Transverse colon (tissue), 4 donors: ENCODE measurements around the gene FAM118B.

Source experiments
- EP300 ChIP-seq: sonication (generic); formaldehyde crosslinking; IDR thresholded peaks from one replicate; pipeline ENCODE4 v1.6.1; 2017; ENCODE audit warnings: antibody characterized with exemption, low read depth
- POLR2A ChIP-seq: fragments of 450-650 bp; IDR thresholded peaks from one replicate; pipeline ENCODE4 v1.6.1; 2016; ENCODE audit warnings: antibody characterized with exemption, mild to moderate bottlenecking, moderate library complexity
- POLR2AphosphoS5 ChIP-seq, 3 donors: sonication (generic); formaldehyde crosslinking; IDR thresholded peaks; one replicate each; pipeline ENCODE4 v1.6.1; 2016; ENCODE audit warnings: antibody characterized with exemption in 3 of 3
- TF ChIP-seq, protein P1 (sequence below), 5 experiments: fragments of 200-600 bp in 3 of 5; fragments of 450-650 bp in 2 of 5; sonication (generic) in 3 of 5; IDR thresholded peaks; 1 replicate in 2 of 5; 2 replicates in 3 of 5; pipeline ENCODE4 v1.5.1; 2016 to 2017; ENCODE audit warnings: antibody characterized with exemption in 5 of 5, inconsistent platforms in 3 of 5, mild to moderate bottlenecking in 2 of 5, moderate library complexity in 1 of 5

DNA sequence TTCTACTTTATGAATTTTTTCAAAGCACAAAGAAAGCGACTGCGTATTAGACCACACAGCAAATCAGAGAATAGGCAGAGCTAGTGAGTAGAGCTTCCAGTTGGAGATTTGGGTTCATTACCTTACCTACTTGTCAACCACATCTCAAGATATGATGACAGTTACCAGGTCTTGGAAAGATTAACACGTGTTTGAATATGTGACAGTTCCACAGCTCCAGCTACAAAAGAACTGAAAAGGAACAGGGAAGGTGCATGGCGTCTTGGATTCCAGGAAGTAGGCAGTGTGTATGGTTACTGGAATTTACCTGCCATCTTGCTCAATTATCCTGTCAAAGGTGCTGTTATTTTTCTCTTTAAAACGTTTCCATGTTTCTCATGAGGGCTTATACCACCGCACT is 76.7 kb downstream of the FAM118B start:
- TF ChIP-seq, protein P1, sequence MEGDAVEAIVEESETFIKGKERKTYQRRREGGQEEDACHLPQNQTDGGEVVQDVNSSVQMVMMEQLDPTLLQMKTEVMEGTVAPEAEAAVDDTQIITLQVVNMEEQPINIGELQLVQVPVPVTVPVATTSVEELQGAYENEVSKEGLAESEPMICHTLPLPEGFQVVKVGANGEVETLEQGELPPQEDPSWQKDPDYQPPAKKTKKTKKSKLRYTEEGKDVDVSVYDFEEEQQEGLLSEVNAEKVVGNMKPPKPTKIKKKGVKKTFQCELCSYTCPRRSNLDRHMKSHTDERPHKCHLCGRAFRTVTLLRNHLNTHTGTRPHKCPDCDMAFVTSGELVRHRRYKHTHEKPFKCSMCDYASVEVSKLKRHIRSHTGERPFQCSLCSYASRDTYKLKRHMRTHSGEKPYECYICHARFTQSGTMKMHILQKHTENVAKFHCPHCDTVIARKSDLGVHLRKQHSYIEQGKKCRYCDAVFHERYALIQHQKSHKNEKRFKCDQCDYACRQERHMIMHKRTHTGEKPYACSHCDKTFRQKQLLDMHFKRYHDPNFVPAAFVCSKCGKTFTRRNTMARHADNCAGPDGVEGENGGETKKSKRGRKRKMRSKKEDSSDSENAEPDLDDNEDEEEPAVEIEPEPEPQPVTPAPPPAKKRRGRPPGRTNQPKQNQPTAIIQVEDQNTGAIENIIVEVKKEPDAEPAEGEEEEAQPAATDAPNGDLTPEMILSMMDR (IDR thresholded peaks at IDR 0.05) = no peak
- no peak for TF ChIP-seq EP300
- no peak for TF ChIP-seq POLR2A
- no peak for TF ChIP-seq POLR2AphosphoS5 (IDR thresholded peaks at IDR 0.05)
